GM10266 (cell line): ENCODE data around the gene HSPA14.
"Not testable (repeated sequence)": the region's sequence is repeated elsewhere in the genome, so short reads cannot be mapped to it uniquely, and the experiment has no call there.

Experiments used
- DNase-seq: peaks from one replicate; pipeline ENCODE4 v3.0.0; 2012; ENCODE audit errors: extremely low spot score
- TF ChIP-seq, protein P1 (sequence below): IDR thresholded peaks from 2 replicates; pipeline ENCODE4 v1.5.1; 2012; ENCODE audit warnings: mild to moderate bottlenecking, low read depth; ENCODE audit not compliant: control insufficient read depth, insufficient read depth; ENCODE audit errors: missing control alignments

HSPA14 gene

GRCh38 chr10:14858338-14858960 is 20.3 kb downstream of the HSPA14 start:
- no peak for DNase-seq
- TF ChIP-seq, protein P1, sequence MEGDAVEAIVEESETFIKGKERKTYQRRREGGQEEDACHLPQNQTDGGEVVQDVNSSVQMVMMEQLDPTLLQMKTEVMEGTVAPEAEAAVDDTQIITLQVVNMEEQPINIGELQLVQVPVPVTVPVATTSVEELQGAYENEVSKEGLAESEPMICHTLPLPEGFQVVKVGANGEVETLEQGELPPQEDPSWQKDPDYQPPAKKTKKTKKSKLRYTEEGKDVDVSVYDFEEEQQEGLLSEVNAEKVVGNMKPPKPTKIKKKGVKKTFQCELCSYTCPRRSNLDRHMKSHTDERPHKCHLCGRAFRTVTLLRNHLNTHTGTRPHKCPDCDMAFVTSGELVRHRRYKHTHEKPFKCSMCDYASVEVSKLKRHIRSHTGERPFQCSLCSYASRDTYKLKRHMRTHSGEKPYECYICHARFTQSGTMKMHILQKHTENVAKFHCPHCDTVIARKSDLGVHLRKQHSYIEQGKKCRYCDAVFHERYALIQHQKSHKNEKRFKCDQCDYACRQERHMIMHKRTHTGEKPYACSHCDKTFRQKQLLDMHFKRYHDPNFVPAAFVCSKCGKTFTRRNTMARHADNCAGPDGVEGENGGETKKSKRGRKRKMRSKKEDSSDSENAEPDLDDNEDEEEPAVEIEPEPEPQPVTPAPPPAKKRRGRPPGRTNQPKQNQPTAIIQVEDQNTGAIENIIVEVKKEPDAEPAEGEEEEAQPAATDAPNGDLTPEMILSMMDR = no peak

GRCh38 chr10:14859043-14859442 is 20.9 kb downstream of the HSPA14 start:
- TF ChIP-seq, protein P1 = no peak
- no peak for DNase-seq

DNA sequence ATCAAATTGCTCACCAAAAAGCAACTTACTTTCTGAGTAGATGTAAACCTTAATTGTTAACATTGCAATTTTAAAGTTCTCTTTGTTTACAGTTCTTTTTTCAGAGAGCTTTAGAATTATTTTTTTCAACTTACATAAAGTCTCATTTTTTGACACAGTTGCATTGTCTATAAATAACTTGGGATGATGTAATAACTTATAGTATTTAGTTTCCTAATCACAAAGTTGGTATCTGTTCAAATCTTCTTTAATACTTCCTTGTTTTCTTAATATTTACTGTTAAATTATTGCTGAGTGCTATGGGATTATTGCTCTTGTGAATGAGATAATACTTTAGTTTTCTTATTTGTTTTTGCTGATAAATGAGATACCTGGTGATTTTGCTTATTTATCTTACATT is 21.7 kb downstream of the HSPA14 start:
- no peak for DNase-seq
- TF ChIP-seq, protein P1 = no peak

GRCh38 chr10:14860791-14861190 is 22.7 kb downstream of the HSPA14 start:
- DNase-seq = no peak
- TF ChIP-seq, protein P1 = no peak

DNA sequence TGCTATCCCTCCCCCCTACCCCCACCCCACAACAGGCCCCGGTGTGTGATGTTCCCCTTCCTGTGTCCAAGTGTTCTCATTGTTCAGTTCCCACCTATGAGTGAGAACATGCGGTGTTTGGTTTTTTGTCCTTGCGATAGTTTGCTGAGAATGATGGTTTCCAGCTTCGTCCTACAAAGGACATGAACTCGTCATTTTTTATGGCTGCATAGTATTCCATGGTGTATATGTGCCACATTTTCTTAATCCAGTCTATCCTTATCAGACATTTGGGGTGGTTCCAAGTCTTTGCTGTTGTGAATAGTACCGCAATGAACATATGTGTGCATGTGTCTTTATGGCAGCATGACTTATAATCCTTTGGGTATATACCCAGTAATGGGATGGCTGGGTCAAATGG is 26.4 kb downstream of the HSPA14 start:
- DNase-seq = not testable (repeated sequence)

DNA sequence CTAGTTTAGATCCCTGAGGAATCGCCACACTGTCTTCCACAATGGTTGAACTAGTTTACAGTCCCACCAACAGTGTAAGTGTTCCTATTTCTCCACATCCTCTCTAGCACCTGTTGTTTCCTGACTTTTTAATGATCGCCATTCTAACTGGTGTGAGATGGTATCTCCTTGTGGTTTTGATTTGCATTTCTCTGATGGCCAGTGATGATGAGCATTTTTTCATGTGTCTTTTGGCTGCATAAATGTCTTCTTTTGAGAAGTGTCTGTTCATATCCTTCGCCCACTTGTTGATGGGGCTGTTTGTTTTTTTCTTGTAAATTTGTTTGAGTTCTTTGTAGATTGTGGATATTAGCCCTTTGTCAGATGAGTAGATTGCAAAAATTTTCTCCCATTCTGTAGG is 26.8 kb downstream of the HSPA14 start:
- not testable (repeated sequence) for DNase-seq

DNA sequence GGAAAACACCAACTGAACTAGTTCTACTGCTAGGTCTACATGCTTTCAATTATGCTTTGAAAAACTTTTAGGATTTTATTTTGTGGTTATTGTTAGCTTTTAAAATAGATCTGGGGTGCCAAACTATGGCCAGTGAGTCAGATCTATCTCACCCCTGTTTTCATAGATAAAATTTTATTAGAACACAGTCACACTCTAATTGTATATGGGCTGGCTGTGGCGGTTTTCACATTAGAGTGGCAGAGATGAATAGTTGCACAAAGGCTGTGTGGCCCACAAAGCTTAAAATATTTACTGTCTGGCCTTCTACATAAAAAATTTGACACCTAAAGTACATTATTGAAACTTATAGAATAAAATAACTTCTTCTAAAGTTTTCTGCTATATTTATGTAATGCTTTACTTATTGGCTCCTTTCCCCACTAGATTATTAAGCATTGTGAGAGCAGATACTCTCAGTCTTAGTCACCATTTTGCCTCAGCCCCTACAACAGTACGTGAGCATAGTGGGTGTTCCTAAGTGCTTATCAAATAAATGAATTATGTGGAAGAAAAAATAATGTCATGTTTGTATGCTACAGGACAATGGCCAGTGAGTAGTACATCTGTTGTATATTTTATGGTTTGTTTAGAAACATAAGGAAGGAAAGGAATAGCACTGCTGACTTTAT is 35.1 kb downstream of the HSPA14 start:
- TF ChIP-seq, protein P1 = no peak

GRCh38 chr10:14875941-14876340 is 37.8 kb downstream of the HSPA14 start:
- TF ChIP-seq, protein P1 = no peak
- DNase-seq = no peak

More for the DNA sequence above, 35.1 kb downstream of the HSPA14 start:
- peak; percentile 33 for DNase-seq
